HepG2 (cell line): ENCODE measurements around the gene SLC19A1. TPM values are rescaled to one million over a fixed set of nuclear protein-coding genes. Genes with fewer than 3 reads are reported as not detected.

Source experiments
- ATAC-seq: fragments of 200-7000 bp; cut with Tn5 transposase; 3 replicates; pipeline ENCODE4 v1.9.1; 2020; ENCODE audit warnings: mild to moderate bottlenecking, moderate library complexity
- BruUV-seq: library from RNA; stranded (reverse); fragments of 400-500 nt; replicated peaks from 2 replicates; lab custom pipeline; 2021; lab: Mats Ljungman, UMichigan
- CTCF ChIA-PET: fragments of 300-600 bp; formaldehyde crosslinking; extraction: SDS; loops from one replicate; lab custom pipeline; 2021; ENCODE audit warnings: low total read pairs, inconsistent platforms, low intra/inter-chr PET ratio; lab: Yijun Ruan, JAX
- POLR2A ChIA-PET: fragments of 350-600 bp; sonication (Branson Sonifier 250); formaldehyde crosslinking; loops from one replicate; lab custom pipeline; 2020; ENCODE audit warnings: antibody characterized with exemption, inconsistent platforms; lab: Yijun Ruan, JAX
- DNase-seq: peaks from one replicate; pipeline ENCODE4 v3.0.0-alpha.2; 2015; ENCODE audit warnings: low spot score
- FAIRE-seq: peaks from 3 replicates; lab custom pipeline; 2011; peaks lifted over from hg19 to GRCh38; lab: Jason Lieb, UNC
- H2AFZ ChIP-seq: one replicate; pipeline ENCODE4 v1.6.1; 2011; ENCODE audit warnings: low read length, inconsistent platforms
- H3K27ac ChIP-seq: fragments of 300-600 bp; 3 replicates; pipeline ENCODE4 v1.8.0; 2011; ENCODE audit warnings: mixed run types, mild to moderate bottlenecking, mixed read lengths, low read length, inconsistent platforms; ENCODE audit not compliant: insufficient read depth; ENCODE audit errors: extremely low read length
- H3K27me3 ChIP-seq, 2 experiments: fragments of 200-600 bp in 1 of 2; 2 replicates in 1 of 2; 3 replicates in 1 of 2; pipeline versions ENCODE4 v1.6.0 to v1.8.0; 2011; ENCODE audit warnings: low read length in 2 of 2, mild to moderate bottlenecking in 2 of 2, moderate library complexity in 2 of 2, inconsistent platforms in 1 of 2; ENCODE audit not compliant: insufficient read depth in 2 of 2, control insufficient read depth in 1 of 2
- H3K36me3 ChIP-seq, 2 experiments: fragments of 200-600 bp in 1 of 2; replicated peaks in 1 of 2; 2 replicates in 1 of 2; 3 replicates in 1 of 2; pipeline versions ENCODE4 v1.5.1 to v1.8.0; 2011; ENCODE audit warnings: low read length in 2 of 2, inconsistent platforms in 1 of 2; ENCODE audit not compliant: insufficient read depth in 2 of 2, control insufficient read depth in 1 of 2
- H3K4me1 ChIP-seq: 2 replicates; pipeline ENCODE4 v1.5.1; 2012; ENCODE audit warnings: low read length, inconsistent platforms; ENCODE audit not compliant: insufficient read depth
- H3K4me2 ChIP-seq: 2 replicates; pipeline ENCODE4 v1.6.0; 2011; ENCODE audit warnings: low read depth, low read length, inconsistent platforms
- H3K4me3 ChIP-seq, 3 experiments: fragments of 200-600 bp in 1 of 3; sonication (generic), shearing (Covaris generic) in 1 of 3; replicated peaks in 1 of 3; 2 replicates each; pipeline ENCODE4 v1.5.1; 2011 to 2016; ENCODE audit warnings: low read length in 3 of 3, inconsistent platforms in 2 of 3, low read depth in 2 of 3, mild to moderate bottlenecking in 2 of 3, control low read depth in 1 of 3, mixed read lengths in 1 of 3; ENCODE audit not compliant: insufficient read depth in 1 of 3
- H3K79me2 ChIP-seq: one replicate; pipeline ENCODE4 v1.6.1; 2011; ENCODE audit warnings: low read length, inconsistent platforms; ENCODE audit not compliant: insufficient read depth
- H3K9ac ChIP-seq: 2 replicates; pipeline ENCODE4 v1.6.0; 2011; ENCODE audit warnings: mild to moderate bottlenecking, low read depth, low read length, inconsistent platforms; ENCODE audit not compliant: insufficient read depth
- H3K9me3 ChIP-seq: 2 replicates; pipeline ENCODE4 v1.5.1; 2012; ENCODE audit warnings: mild to moderate bottlenecking, low read length
- H4K20me1 ChIP-seq: 2 replicates; pipeline ENCODE4 v1.6.0; 2011; ENCODE audit warnings: inconsistent platforms, mild to moderate bottlenecking, low read length, moderate library complexity; ENCODE audit not compliant: insufficient read depth
- HNRNPK ChIP-seq: fragments of 200-400 bp; formaldehyde crosslinking; IDR thresholded peaks from 2 replicates; pipeline ENCODE4 v1.6.1; 2018; ENCODE audit warnings: low read length, low read depth, moderate library complexity, mild to moderate bottlenecking; ENCODE audit not compliant: poor library complexity, severe bottlenecking
- XRCC5 ChIP-seq: fragments of 200-400 bp; formaldehyde crosslinking; optimal IDR thresholded peaks from 2 replicates; pipeline ENCODE3; 2017; ENCODE audit warnings: mild to moderate bottlenecking, low read length
- ZMAT3 ChIP-seq: sonication (generic); formaldehyde crosslinking; conservative IDR thresholded peaks from 2 replicates; pipeline ENCODE4 v1.7.0; 2021; ENCODE audit warnings: missing genetic modification reagents
- ZNF121 ChIP-seq: sonication (generic); formaldehyde crosslinking; IDR thresholded peaks from 2 replicates; pipeline ENCODE4 v1.5.0; 2020; ENCODE audit warnings: mild to moderate bottlenecking, missing genetic modification reagents
- ZNF263 ChIP-seq: sonication (generic); formaldehyde crosslinking; IDR thresholded peaks from 2 replicates; pipeline ENCODE4 v1.4.0; 2020; ENCODE audit warnings: missing genetic modification reagents
- ZNF383 ChIP-seq: sonication (generic); formaldehyde crosslinking; IDR thresholded peaks from 2 replicates; pipeline ENCODE4 v1.4.0; 2020; ENCODE audit warnings: missing genetic modification reagents, mild to moderate bottlenecking, borderline replicate concordance
- ZNF562 ChIP-seq: sonication (generic); formaldehyde crosslinking; IDR thresholded peaks from 2 replicates; pipeline ENCODE4 v1.8.0; 2022; ENCODE audit warnings: missing genetic modification reagents, borderline replicate concordance
- ZNF703 ChIP-seq: sonication (generic); formaldehyde crosslinking; IDR thresholded peaks from 2 replicates; pipeline ENCODE4 v1.5.1; 2020; ENCODE audit warnings: missing genetic modification reagents, mild to moderate bottlenecking, moderate library complexity, borderline replicate concordance
- ZNF75D ChIP-seq: sonication (generic); formaldehyde crosslinking; IDR thresholded peaks from 2 replicates; pipeline ENCODE4 v1.8.1; 2023; ENCODE audit warnings: missing genetic modification reagents, mild to moderate bottlenecking, borderline replicate concordance
- ZNF772 ChIP-seq: sonication (generic); formaldehyde crosslinking; IDR thresholded peaks from 2 replicates; pipeline ENCODE4 v1.5.0; 2020; ENCODE audit warnings: mild to moderate bottlenecking, missing genetic modification reagents
- WGBS: methylation state at CpG from one replicate; pipeline ENCODE4 v1.1.6; 2017; ENCODE audit warnings: low lambda C conversion rate; 5-methylcytosine and 5-hydroxymethylcytosine counted together
- in situ Hi-C: cut with HindIII; loops from 2 replicates; pipeline ENCODE4 v1.10.0; 2017; ENCODE audit warnings: low pct_unique_long_range_greater_than_20kb; ENCODE audit not compliant: extremely low pct_ligation_motif_present
- intact Hi-C: fragments of 100-400 bp; cut with micrococcal nuclease; formaldehyde crosslinking; loops from one replicate; pipeline ENCODE4 v1.10.0; 2022; ENCODE audit not compliant: unreplicated experiment
- polyA plus RNA-seq, 8 experiments: library from polyadenylated mRNA; depleted of rRNA in 3 of 8; stranded (reverse) in 7 of 8; unstranded in 1 of 8; fragments of >200 nt; fragmentation: Illumina TruSeq in 4 of 8; extraction: Trizol in 4 of 8; gene quantifications; 2 replicates each; pipeline versions ENCODE4 v1.2.1 to v1.2.3, GENCODE V29; 2011 to 2016; ENCODE audit warnings: low read depth in 4 of 8, missing spikeins in 1 of 8, mixed read lengths in 1 of 8; ENCODE audit not compliant: insufficient read depth in 1 of 8
- total RNA-seq, 5 experiments: library from RNA; depleted of rRNA; stranded (reverse); fragments of >200 nt; fragmentation: Illumina TruSeq; extraction: Trizol; gene quantifications; 2 replicates each; pipeline ENCODE4 v1.2.3, GENCODE V29; 2016; ENCODE audit warnings: low read depth in 1 of 5
- TF ChIP-seq, protein P1 (sequence below): sonication (generic); formaldehyde crosslinking; IDR thresholded peaks from 2 replicates; pipeline ENCODE4 v1.5.0; 2020; ENCODE audit warnings: missing genetic modification reagents
- TF ChIP-seq, protein P2 (sequence below): IDR thresholded peaks from 2 replicates; pipeline ENCODE4 v1.6.1; 2016; ENCODE audit warnings: control low read depth
- TF ChIP-seq, protein P3 (sequence below): sonication (generic); formaldehyde crosslinking; conservative IDR thresholded peaks from 2 replicates; pipeline ENCODE4 v1.8.0; 2022; ENCODE audit warnings: missing genetic modification reagents
- TF ChIP-seq, protein P4 (sequence below): IDR thresholded peaks from 2 replicates; pipeline ENCODE4 v1.6.1; 2016; ENCODE audit warnings: mild to moderate bottlenecking, missing biosample characterization, missing genetic modification reagents
- TF ChIP-seq, protein P5 (sequence below): sonication (generic); formaldehyde crosslinking; IDR thresholded peaks from 2 replicates; pipeline ENCODE4 v1.4.0; 2020; ENCODE audit warnings: missing genetic modification reagents, borderline replicate concordance

SLC19A1 gene
- total and polyA plus RNA-seq, 2 of the 13 experiments (the other 11 are each of a cell fraction or from before 2014, with no cell fraction given) = 21.8 to 23.0 TPM

DNA sequence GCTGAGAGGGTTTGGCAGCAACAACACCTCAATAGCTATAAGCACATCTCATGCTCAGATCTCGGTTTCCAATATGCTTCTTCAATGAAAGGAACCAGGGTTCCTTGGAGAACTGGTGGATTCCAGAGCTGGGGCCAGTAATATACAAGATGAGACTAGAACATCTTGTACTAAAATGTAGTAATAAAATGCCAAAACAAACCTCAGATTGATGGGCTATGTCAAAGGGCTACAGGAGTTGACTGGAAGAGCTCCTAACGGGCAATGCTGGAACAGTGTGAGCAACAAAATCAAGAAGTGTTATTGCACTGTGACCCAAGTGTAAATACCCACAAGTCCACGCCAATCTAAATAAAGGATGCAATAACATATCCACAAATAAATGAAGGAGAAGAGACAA is 26.1 kb upstream of the SLC19A1 start:
- Histone ChIP-seq H3K36me3 (no peaks in the 10 kb centered on the region), H3K27me3 (peaks cover 3 to 57% of the 10 kb centered on the region in 2 experiments; a peak in 4 of 5 replicates), H2AFZ (no peak overlapping the region), H3K9ac (no peak overlapping the region), H3K79me2 (no peaks in the 10 kb centered on the region), H3K4me1 (peaks cover 9% of the 10 kb centered on the region; the same call in 1 of the 2 replicates), H4K20me1 (no peaks in the 10 kb centered on the region), H3K9me3 (no peaks in the 10 kb centered on the region), H3K27ac (no peak overlapping the region), H3K4me3 (no peak overlapping the region), H3K4me2 (no peak overlapping the region)
- BruUV-seq = no TSS peak
- POLR2A ChIA-PET = no interaction called here
- in situ Hi-C loops (no loop called here), intact Hi-C loops (no loop called here)
- no peak for ATAC-seq
- CTCF ChIA-PET = no interaction called here
- FAIRE-seq = no peak
- 25% methylated on average over 3 of the region's 3 CpGs for WGBS
- no peak for DNase-seq
- TF ChIP-seq, protein P1, sequence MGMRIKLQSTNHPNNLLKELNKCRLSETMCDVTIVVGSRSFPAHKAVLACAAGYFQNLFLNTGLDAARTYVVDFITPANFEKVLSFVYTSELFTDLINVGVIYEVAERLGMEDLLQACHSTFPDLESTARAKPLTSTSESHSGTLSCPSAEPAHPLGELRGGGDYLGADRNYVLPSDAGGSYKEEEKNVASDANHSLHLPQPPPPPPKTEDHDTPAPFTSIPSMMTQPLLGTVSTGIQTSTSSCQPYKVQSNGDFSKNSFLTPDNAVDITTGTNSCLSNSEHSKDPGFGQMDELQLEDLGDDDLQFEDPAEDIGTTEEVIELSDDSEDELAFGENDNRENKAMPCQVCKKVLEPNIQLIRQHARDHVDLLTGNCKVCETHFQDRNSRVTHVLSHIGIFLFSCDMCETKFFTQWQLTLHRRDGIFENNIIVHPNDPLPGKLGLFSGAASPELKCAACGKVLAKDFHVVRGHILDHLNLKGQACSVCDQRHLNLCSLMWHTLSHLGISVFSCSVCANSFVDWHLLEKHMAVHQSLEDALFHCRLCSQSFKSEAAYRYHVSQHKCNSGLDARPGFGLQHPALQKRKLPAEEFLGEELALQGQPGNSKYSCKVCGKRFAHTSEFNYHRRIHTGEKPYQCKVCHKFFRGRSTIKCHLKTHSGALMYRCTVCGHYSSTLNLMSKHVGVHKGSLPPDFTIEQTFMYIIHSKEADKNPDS (CRISPR knock-in tag) = no peak
- TF ChIP-seq ZNF75D (CRISPR knock-in tag) (no peak), HNRNPK (no peak), ZMAT3 (CRISPR knock-in tag) (no peak), ZNF562 (CRISPR knock-in tag) (no peak), ZNF383 (CRISPR knock-in tag) (no peak), XRCC5 (no peak), ZNF772 (CRISPR knock-in tag) (no peak), ZNF121 (no peak), ZNF263 (no peak), ZNF703 (CRISPR knock-in tag) (no peak)
- TF ChIP-seq, protein P2, sequence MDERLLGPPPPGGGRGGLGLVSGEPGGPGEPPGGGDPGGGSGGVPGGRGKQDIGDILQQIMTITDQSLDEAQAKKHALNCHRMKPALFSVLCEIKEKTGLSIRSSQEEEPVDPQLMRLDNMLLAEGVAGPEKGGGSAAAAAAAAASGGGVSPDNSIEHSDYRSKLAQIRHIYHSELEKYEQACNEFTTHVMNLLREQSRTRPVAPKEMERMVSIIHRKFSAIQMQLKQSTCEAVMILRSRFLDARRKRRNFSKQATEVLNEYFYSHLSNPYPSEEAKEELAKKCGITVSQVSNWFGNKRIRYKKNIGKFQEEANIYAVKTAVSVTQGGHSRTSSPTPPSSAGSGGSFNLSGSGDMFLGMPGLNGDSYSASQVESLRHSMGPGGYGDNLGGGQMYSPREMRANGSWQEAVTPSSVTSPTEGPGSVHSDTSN (CRISPR knock-in tag) = no peak
- TF ChIP-seq, protein P3, sequence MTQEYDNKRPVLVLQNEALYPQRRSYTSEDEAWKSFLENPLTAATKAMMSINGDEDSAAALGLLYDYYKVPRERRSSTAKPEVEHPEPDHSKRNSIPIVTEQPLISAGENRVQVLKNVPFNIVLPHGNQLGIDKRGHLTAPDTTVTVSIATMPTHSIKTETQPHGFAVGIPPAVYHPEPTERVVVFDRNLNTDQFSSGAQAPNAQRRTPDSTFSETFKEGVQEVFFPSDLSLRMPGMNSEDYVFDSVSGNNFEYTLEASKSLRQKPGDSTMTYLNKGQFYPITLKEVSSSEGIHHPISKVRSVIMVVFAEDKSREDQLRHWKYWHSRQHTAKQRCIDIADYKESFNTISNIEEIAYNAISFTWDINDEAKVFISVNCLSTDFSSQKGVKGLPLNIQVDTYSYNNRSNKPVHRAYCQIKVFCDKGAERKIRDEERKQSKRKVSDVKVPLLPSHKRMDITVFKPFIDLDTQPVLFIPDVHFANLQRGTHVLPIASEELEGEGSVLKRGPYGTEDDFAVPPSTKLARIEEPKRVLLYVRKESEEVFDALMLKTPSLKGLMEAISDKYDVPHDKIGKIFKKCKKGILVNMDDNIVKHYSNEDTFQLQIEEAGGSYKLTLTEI = no peak
- TF ChIP-seq, protein P4, sequence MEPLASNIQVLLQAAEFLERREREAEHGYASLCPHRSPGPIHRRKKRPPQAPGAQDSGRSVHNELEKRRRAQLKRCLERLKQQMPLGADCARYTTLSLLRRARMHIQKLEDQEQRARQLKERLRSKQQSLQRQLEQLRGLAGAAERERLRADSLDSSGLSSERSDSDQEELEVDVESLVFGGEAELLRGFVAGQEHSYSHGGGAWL = no peak
- TF ChIP-seq, protein P5, sequence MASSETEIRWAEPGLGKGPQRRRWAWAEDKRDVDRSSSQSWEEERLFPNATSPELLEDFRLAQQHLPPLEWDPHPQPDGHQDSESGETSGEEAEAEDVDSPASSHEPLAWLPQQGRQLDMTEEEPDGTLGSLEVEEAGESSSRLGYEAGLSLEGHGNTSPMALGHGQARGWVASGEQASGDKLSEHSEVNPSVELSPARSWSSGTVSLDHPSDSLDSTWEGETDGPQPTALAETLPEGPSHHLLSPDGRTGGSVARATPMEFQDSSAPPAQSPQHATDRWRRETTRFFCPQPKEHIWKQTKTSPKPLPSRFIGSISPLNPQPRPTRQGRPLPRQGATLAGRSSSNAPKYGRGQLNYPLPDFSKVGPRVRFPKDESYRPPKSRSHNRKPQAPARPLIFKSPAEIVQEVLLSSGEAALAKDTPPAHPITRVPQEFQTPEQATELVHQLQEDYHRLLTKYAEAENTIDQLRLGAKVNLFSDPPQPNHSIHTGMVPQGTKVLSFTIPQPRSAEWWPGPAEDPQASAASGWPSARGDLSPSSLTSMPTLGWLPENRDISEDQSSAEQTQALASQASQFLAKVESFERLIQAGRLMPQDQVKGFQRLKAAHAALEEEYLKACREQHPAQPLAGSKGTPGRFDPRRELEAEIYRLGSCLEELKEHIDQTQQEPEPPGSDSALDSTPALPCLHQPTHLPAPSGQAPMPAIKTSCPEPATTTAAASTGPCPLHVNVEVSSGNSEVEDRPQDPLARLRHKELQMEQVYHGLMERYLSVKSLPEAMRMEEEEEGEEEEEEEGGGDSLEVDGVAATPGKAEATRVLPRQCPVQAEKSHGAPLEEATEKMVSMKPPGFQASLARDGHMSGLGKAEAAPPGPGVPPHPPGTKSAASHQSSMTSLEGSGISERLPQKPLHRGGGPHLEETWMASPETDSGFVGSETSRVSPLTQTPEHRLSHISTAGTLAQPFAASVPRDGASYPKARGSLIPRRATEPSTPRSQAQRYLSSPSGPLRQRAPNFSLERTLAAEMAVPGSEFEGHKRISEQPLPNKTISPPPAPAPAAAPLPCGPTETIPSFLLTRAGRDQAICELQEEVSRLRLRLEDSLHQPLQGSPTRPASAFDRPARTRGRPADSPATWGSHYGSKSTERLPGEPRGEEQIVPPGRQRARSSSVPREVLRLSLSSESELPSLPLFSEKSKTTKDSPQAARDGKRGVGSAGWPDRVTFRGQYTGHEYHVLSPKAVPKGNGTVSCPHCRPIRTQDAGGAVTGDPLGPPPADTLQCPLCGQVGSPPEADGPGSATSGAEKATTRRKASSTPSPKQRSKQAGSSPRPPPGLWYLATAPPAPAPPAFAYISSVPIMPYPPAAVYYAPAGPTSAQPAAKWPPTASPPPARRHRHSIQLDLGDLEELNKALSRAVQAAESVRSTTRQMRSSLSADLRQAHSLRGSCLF (CRISPR knock-in tag) = no peak
